PC-3 (cell line): ENCODE results near the gene MYH9.

Experiments used
- EZH2 ChIP-seq: fragments of 300-600 bp; sonication (generic); IDR thresholded peaks from one replicate; pipeline ENCODE4 v1.6.1; 2017; ENCODE audit warnings: antibody characterized with exemption, mild to moderate bottlenecking, low read length; ENCODE audit not compliant: unreplicated experiment
- EZH2phosphoT487 ChIP-seq: fragments of 300-600 bp; sonication (generic); IDR thresholded peaks from 2 replicates; pipeline ENCODE4 v1.6.1; 2018; ENCODE audit warnings: mild to moderate bottlenecking, antibody characterized with exemption, low read length, borderline replicate concordance
- TF ChIP-seq, protein P1 (sequence below): fragments of 300-600 bp; sonication (generic); conservative IDR thresholded peaks from 2 replicates; pipeline ENCODE4 v1.5.1; 2017; ENCODE audit warnings: antibody characterized with exemption, low read depth, mild to moderate bottlenecking, low read length

DNA sequence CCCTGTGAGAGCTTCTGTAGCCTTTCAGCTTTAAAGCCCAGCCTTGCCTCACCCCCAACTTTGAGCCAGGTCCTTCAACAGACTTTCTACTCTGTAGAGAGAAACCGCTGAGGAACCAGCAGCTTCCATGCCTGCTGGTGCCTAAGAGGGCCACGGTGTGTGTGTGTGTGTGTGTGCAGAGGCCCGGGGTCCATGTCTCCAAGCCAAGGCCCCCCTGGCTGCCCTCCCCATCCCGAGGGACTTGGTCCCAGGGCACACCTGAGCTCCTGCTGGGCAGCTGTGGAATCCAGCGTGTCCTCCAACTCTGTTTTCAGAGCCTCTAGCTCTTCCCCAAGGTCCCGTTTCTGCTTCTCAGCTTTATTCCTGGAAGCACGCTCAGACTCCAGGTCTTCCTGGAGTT, 92.5 kb downstream of the MYH9 start:
- TF ChIP-seq, protein P1, sequence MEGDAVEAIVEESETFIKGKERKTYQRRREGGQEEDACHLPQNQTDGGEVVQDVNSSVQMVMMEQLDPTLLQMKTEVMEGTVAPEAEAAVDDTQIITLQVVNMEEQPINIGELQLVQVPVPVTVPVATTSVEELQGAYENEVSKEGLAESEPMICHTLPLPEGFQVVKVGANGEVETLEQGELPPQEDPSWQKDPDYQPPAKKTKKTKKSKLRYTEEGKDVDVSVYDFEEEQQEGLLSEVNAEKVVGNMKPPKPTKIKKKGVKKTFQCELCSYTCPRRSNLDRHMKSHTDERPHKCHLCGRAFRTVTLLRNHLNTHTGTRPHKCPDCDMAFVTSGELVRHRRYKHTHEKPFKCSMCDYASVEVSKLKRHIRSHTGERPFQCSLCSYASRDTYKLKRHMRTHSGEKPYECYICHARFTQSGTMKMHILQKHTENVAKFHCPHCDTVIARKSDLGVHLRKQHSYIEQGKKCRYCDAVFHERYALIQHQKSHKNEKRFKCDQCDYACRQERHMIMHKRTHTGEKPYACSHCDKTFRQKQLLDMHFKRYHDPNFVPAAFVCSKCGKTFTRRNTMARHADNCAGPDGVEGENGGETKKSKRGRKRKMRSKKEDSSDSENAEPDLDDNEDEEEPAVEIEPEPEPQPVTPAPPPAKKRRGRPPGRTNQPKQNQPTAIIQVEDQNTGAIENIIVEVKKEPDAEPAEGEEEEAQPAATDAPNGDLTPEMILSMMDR, result no peak
- TF ChIP-seq EZH2, result no peak
- no peak for TF ChIP-seq EZH2phosphoT487
